HepG2 (cell line): ENCODE data around the gene URGCP. TPM values are rescaled to one million over a fixed set of nuclear protein-coding genes. Genes with fewer than 3 reads are reported as not detected.

Experiments
- ARNTL ChIP-seq: sonication (generic); formaldehyde crosslinking; IDR thresholded peaks from 2 replicates; pipeline ENCODE4 v1.4.0; 2020; ENCODE audit warnings: mild to moderate bottlenecking, missing genetic modification reagents
- HNF4A ChIP-seq: sonication (generic); formaldehyde crosslinking; IDR thresholded peaks from 2 replicates; pipeline ENCODE4 v1.4.0; 2020; ENCODE audit warnings: missing genetic modification reagents
- NBN ChIP-seq: fragments of 450-650 bp; conservative IDR thresholded peaks from 2 replicates; pipeline ENCODE4 v1.6.1; 2017
- SMAD3 ChIP-seq: sonication (generic); formaldehyde crosslinking; IDR thresholded peaks from 2 replicates; pipeline ENCODE4 v1.4.0; 2020; ENCODE audit warnings: missing genetic modification reagents
- SMAD9 ChIP-seq: sonication (generic); formaldehyde crosslinking; IDR thresholded peaks from 2 replicates; pipeline ENCODE4 v1.5.1; 2020; ENCODE audit warnings: mild to moderate bottlenecking, missing genetic modification reagents
- WIZ ChIP-seq: sonication (generic); formaldehyde crosslinking; IDR thresholded peaks from 2 replicates; pipeline ENCODE4 v1.5.1; 2020; ENCODE audit warnings: mild to moderate bottlenecking, missing genetic modification reagents
- ZBTB20 ChIP-seq: sonication (generic); formaldehyde crosslinking; IDR thresholded peaks from 2 replicates; pipeline ENCODE4 v1.8.1; 2023; ENCODE audit warnings: missing genetic modification reagents, low read depth, mild to moderate bottlenecking, borderline replicate concordance
- ZNF33A ChIP-seq: sonication (generic); formaldehyde crosslinking; IDR thresholded peaks from 2 replicates; pipeline ENCODE4 v1.5.1; 2020; ENCODE audit warnings: missing genetic modification reagents, mild to moderate bottlenecking, moderate library complexity, borderline replicate concordance
- ZNF530 ChIP-seq: sonication (generic); formaldehyde crosslinking; IDR thresholded peaks from 2 replicates; pipeline ENCODE4 v1.5.0; 2020; ENCODE audit warnings: low read depth, mild to moderate bottlenecking, missing genetic modification reagents
- ZNF891 ChIP-seq: sonication (generic); formaldehyde crosslinking; IDR thresholded peaks from 2 replicates; pipeline ENCODE4 v1.5.0; 2020; ENCODE audit warnings: mild to moderate bottlenecking, missing genetic modification reagents
- polyA plus RNA-seq, 8 experiments: library from polyadenylated mRNA; depleted of rRNA in 3 of 8; stranded (reverse) in 7 of 8; unstranded in 1 of 8; fragments of >200 nt; fragmentation: Illumina TruSeq in 4 of 8; extraction: Trizol in 4 of 8; gene quantifications; 2 replicates each; pipeline versions ENCODE4 v1.2.1 to v1.2.3, GENCODE V29; 2011 to 2016; ENCODE audit warnings: low read depth in 4 of 8, missing spikeins in 1 of 8, mixed read lengths in 1 of 8; ENCODE audit not compliant: insufficient read depth in 1 of 8
- total RNA-seq, 5 experiments: library from RNA; depleted of rRNA; stranded (reverse); fragments of >200 nt; fragmentation: Illumina TruSeq; extraction: Trizol; gene quantifications; 2 replicates each; pipeline ENCODE4 v1.2.3, GENCODE V29; 2016; ENCODE audit warnings: low read depth in 1 of 5
- TF ChIP-seq, protein P1 (sequence below): sonication (generic); formaldehyde crosslinking; IDR thresholded peaks from 2 replicates; pipeline ENCODE4 v1.9.0; 2021; ENCODE audit warnings: missing genetic modification reagents, mild to moderate bottlenecking, borderline replicate concordance
- TF ChIP-seq, protein P2 (sequence below): sonication (generic); formaldehyde crosslinking; IDR thresholded peaks from 2 replicates; pipeline ENCODE4 v1.5.0; 2020; ENCODE audit warnings: mild to moderate bottlenecking, missing genetic modification reagents
- TF ChIP-seq, protein P3 (sequence below): sonication (generic); formaldehyde crosslinking; IDR thresholded peaks from 2 replicates; pipeline ENCODE4 v1.4.0; 2020; ENCODE audit warnings: missing genetic modification reagents, low read depth, mild to moderate bottlenecking, borderline replicate concordance
- TF ChIP-seq, protein P4 (sequence below): sonication (generic); formaldehyde crosslinking; IDR thresholded peaks from 2 replicates; pipeline ENCODE4 v1.4.0; 2020; ENCODE audit warnings: missing genetic modification reagents
- TF ChIP-seq, protein P5 (sequence below): sonication (generic); formaldehyde crosslinking; IDR thresholded peaks from 2 replicates; pipeline ENCODE4 v1.5.1; 2020; ENCODE audit warnings: mild to moderate bottlenecking, missing genetic modification reagents, moderate library complexity
- TF ChIP-seq, protein P6 (sequence below): sonication (generic); formaldehyde crosslinking; IDR thresholded peaks from 2 replicates; pipeline ENCODE4 v1.5.0; 2020; ENCODE audit warnings: missing genetic modification reagents, mild to moderate bottlenecking, borderline replicate concordance

The URGCP gene
- total and polyA plus RNA-seq, 2 of the 13 experiments (the other 11 are each of a cell fraction or from before 2014, with no cell fraction given) = 22.3 to 25.8 TPM

DNA sequence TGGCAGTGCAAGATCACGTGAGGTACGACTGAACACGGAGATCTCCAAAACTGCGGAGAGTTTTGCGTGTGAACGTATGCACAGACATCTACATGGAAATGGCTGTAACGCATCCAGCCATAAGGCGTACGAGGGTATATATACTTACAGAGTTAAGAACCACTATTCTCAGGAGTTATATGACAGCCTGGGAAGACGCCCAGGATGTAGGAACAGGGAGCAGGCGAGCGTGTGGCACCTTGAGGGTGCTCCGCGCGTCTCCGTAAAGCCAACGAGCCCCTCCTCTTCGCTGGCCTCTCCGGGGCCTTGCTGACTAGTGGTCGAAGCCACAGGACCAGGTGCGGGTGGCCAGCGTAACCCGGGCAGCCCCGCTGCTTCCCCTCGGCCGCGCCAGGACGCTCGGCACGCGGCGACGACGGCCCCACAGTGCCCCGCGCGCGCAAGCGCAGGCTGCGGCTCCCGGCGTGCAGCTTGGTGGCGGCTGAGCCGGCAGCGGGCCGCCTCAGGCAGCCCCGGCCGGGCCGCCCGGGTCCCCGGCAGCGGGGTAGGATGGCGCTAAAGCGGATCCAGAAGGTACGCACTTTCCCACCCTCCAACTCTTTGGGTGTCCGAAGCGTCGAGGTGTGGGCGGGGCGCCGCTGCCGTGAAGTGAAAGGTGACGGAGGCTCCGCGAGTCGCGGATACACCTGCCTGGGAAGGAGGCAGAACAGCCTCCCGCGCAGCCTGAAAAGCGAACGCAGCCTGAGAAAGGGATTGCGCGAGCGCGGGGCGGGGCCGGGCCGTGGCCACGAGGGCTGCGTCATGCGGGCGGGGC, 19.8 kb upstream of the URGCP start, which contains the start of gene UBE2D4 (continued):
- TF ChIP-seq, protein P1, sequence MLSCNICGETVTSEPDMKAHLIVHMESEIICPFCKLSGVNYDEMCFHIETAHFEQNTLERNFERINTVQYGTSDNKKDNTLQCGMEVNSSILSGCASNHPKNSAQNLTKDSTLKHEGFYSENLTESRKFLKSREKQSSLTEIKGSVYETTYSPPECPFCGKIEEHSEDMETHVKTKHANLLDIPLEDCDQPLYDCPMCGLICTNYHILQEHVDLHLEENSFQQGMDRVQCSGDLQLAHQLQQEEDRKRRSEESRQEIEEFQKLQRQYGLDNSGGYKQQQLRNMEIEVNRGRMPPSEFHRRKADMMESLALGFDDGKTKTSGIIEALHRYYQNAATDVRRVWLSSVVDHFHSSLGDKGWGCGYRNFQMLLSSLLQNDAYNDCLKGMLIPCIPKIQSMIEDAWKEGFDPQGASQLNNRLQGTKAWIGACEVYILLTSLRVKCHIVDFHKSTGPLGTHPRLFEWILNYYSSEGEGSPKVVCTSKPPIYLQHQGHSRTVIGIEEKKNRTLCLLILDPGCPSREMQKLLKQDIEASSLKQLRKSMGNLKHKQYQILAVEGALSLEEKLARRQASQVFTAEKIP (CRISPR knock-in tag) = no peak
- TF ChIP-seq, protein P2, sequence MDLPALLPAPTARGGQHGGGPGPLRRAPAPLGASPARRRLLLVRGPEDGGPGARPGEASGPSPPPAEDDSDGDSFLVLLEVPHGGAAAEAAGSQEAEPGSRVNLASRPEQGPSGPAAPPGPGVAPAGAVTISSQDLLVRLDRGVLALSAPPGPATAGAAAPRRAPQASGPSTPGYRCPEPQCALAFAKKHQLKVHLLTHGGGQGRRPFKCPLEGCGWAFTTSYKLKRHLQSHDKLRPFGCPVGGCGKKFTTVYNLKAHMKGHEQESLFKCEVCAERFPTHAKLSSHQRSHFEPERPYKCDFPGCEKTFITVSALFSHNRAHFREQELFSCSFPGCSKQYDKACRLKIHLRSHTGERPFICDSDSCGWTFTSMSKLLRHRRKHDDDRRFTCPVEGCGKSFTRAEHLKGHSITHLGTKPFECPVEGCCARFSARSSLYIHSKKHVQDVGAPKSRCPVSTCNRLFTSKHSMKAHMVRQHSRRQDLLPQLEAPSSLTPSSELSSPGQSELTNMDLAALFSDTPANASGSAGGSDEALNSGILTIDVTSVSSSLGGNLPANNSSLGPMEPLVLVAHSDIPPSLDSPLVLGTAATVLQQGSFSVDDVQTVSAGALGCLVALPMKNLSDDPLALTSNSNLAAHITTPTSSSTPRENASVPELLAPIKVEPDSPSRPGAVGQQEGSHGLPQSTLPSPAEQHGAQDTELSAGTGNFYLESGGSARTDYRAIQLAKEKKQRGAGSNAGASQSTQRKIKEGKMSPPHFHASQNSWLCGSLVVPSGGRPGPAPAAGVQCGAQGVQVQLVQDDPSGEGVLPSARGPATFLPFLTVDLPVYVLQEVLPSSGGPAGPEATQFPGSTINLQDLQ (CRISPR knock-in tag) = peak; percentile 96
- TF ChIP-seq HNF4A (CRISPR knock-in tag) (peak; percentile 30; the same call in 1 of the 2 replicates), ZBTB20 (peak; percentile 41; the same call in 1 of the 2 replicates), SMAD3 (CRISPR knock-in tag) (peak; percentile 30; the same call in 1 of the 2 replicates), ZNF530 (CRISPR knock-in tag) (no peak), ARNTL (CRISPR knock-in tag) (peak; percentile 58; the same call in 1 of the 2 replicates), WIZ (CRISPR knock-in tag) (peak; percentile 75; the same call in 1 of the 2 replicates), ZNF891 (peak; percentile 99), SMAD9 (CRISPR knock-in tag) (0 out of 2 replicates have a peak, but pooled peaks have one; percentile 38), NBN (no peak), ZNF33A (CRISPR knock-in tag) (no peak)
- TF ChIP-seq, protein P3, sequence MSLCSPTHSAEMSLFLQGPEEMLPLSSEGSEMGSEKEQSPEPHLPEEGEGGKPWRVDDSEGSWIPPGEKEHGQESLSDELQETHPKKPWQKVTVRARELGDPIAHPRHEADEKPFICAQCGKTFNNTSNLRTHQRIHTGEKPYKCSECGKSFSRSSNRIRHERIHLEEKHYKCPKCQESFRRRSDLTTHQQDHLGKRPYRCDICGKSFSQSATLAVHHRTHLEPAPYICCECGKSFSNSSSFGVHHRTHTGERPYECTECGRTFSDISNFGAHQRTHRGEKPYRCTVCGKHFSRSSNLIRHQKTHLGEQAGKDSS (CRISPR knock-in tag) = peak; percentile 63; the same call in 1 of the 2 replicates
- TF ChIP-seq, protein P4, sequence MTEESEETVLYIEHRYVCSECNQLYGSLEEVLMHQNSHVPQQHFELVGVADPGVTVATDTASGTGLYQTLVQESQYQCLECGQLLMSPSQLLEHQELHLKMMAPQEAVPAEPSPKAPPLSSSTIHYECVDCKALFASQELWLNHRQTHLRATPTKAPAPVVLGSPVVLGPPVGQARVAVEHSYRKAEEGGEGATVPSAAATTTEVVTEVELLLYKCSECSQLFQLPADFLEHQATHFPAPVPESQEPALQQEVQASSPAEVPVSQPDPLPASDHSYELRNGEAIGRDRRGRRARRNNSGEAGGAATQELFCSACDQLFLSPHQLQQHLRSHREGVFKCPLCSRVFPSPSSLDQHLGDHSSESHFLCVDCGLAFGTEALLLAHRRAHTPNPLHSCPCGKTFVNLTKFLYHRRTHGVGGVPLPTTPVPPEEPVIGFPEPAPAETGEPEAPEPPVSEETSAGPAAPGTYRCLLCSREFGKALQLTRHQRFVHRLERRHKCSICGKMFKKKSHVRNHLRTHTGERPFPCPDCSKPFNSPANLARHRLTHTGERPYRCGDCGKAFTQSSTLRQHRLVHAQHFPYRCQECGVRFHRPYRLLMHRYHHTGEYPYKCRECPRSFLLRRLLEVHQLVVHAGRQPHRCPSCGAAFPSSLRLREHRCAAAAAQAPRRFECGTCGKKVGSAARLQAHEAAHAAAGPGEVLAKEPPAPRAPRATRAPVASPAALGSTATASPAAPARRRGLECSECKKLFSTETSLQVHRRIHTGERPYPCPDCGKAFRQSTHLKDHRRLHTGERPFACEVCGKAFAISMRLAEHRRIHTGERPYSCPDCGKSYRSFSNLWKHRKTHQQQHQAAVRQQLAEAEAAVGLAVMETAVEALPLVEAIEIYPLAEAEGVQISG = peak; percentile 79; the same call in 1 of the 2 replicates
- TF ChIP-seq, protein P5, sequence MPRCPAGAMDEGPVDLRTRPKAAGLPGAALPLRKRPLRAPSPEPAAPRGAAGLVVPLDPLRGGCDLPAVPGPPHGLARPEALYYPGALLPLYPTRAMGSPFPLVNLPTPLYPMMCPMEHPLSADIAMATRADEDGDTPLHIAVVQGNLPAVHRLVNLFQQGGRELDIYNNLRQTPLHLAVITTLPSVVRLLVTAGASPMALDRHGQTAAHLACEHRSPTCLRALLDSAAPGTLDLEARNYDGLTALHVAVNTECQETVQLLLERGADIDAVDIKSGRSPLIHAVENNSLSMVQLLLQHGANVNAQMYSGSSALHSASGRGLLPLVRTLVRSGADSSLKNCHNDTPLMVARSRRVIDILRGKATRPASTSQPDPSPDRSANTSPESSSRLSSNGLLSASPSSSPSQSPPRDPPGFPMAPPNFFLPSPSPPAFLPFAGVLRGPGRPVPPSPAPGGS (CRISPR knock-in tag) = peak; percentile 95; the same call in 1 of the 2 replicates
- TF ChIP-seq, protein P6, sequence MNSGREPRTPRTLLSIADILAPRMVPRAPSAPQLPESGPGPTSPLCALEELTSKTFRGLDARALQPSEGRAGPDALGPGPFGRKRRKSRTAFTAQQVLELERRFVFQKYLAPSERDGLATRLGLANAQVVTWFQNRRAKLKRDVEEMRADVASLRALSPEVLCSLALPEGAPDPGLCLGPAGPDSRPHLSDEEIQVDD (CRISPR knock-in tag) = peak; percentile 88; the same call in 1 of the 2 replicates
